Measurements from ENCODE around the gene FHIP2A.

FHIP2A gene

GRCh38 chr10:114859222-114859621 is 37.6 kb downstream of the FHIP2A start:
- DNase-seq = no peak

- DNase-seq = no peak
Observed at GRCh38 chr10:114862456-114862855, 40.9 kb downstream of the FHIP2A start.

GRCh38 chr10:114867365-114867764 is 45.8 kb downstream of the FHIP2A start:
- no peak for DNase-seq

- DNase-seq = no peak
Observed at GRCh38 chr10:114868870-114869519, 47.4 kb downstream of the FHIP2A start.

GRCh38 chr10:114869520-114869892 is 47.9 kb downstream of the FHIP2A start:
- no peak for DNase-seq

- DNase-seq = no peak
Observed at GRCh38 chr10:114870486-114870885, 48.9 kb downstream of the FHIP2A start.

GRCh38 chr10:114871379-114871778 is 49.8 kb downstream of the FHIP2A start:
- no peak for DNase-seq

All from activated CD4-positive, alpha-beta T cell treated with anti-CD3 and anti-CD28 coated beads, Interleukin-2, amount 50 U/mL, for 48 hours (primary cell).